ENCODE results near the gene INPP4B.

DNA sequence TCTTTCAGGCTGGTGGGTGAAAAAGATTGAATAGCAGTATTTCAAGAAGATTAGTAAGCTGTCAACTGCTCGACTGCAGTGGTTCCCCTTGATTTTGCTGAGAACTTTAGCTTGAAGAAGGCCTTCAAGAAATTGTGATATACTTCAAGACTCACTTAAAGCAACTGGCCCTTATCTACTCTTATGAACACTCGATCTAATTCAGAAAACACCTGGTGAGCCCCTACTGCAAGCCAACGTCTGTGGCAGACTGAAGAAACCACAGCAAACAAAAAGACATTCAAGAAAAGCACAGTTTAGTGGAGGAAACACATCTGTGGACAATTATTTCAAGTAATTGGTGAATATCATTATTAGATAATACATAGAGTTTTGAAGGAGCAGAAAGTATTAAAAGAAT is 119.0 kb downstream of the INPP4B start:
- TF ChIP-seq, protein P1, sequence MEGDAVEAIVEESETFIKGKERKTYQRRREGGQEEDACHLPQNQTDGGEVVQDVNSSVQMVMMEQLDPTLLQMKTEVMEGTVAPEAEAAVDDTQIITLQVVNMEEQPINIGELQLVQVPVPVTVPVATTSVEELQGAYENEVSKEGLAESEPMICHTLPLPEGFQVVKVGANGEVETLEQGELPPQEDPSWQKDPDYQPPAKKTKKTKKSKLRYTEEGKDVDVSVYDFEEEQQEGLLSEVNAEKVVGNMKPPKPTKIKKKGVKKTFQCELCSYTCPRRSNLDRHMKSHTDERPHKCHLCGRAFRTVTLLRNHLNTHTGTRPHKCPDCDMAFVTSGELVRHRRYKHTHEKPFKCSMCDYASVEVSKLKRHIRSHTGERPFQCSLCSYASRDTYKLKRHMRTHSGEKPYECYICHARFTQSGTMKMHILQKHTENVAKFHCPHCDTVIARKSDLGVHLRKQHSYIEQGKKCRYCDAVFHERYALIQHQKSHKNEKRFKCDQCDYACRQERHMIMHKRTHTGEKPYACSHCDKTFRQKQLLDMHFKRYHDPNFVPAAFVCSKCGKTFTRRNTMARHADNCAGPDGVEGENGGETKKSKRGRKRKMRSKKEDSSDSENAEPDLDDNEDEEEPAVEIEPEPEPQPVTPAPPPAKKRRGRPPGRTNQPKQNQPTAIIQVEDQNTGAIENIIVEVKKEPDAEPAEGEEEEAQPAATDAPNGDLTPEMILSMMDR (IDR thresholded peaks at IDR 0.05): no peak
- no peak for TF ChIP-seq POLR2AphosphoS5 (IDR thresholded peaks at IDR 0.05)
